Natural killer cell (primary cell): ENCODE data around the gene AGXT. TPM values are rescaled to one million over a fixed set of nuclear protein-coding genes. Genes with fewer than 3 reads are reported as not detected.

Source experiments
- ATAC-seq, 3 donors: fragments of 150-1000 bp in 2 of 3; fragments of 200-7000 bp in 1 of 3; cut with Tn5 transposase; 1 replicate in 1 of 3; 2 replicates in 2 of 3; pipeline ENCODE4 v1.10.0; 2021; ENCODE audit warnings: mild to moderate bottlenecking in 2 of 3, moderate library complexity in 2 of 3
- DNase-seq, 2 donors: peaks; one replicate each; pipeline versions ENCODE4 v3.0.0 to v3.0.0-alpha.2; 2013 to 2021; ENCODE audit warnings: mixed read lengths in 1 of 2
- H3K27ac ChIP-seq: one replicate; pipeline ENCODE4 v1.5.1; 2013; ENCODE audit warnings: mild to moderate bottlenecking, low read length
- H3K27me3 ChIP-seq: one replicate; pipeline ENCODE4 v1.6.1; 2013; ENCODE audit warnings: low read length; ENCODE audit not compliant: control insufficient read depth, insufficient read depth
- H3K36me3 ChIP-seq: one replicate; pipeline ENCODE4 v1.6.1; 2013; ENCODE audit warnings: low read length; ENCODE audit not compliant: control insufficient read depth, insufficient read depth
- H3K4me1 ChIP-seq: one replicate; pipeline ENCODE4 v1.6.1; 2013; ENCODE audit warnings: low read length; ENCODE audit not compliant: control insufficient read depth, insufficient read depth
- H3K4me3 ChIP-seq: one replicate; pipeline ENCODE4 v1.5.1; 2013; ENCODE audit warnings: low read length
- H3K9me3 ChIP-seq: one replicate; pipeline ENCODE4 v1.6.1; 2013; ENCODE audit warnings: low read length; ENCODE audit not compliant: control insufficient read depth, insufficient read depth
- H3K27ac Mint-ChIP-seq, 2 donors: one replicate each; pipeline ENCODE4 v1.8.0; 2022; ENCODE audit warnings: mild to moderate bottlenecking in 2 of 2, mixed read lengths in 2 of 2, moderate library complexity in 1 of 2
- H3K27me3 Mint-ChIP-seq, 2 donors: one replicate each; pipeline ENCODE4 v1.8.0; 2022; ENCODE audit warnings: low read depth in 2 of 2, mixed read lengths in 2 of 2
- H3K36me3 Mint-ChIP-seq: one replicate; pipeline ENCODE4 v1.8.0; 2022; ENCODE audit warnings: mixed read lengths
- H3K4me1 Mint-ChIP-seq, 2 donors: one replicate each; pipeline ENCODE4 v1.8.0; 2022; ENCODE audit warnings: mixed read lengths in 2 of 2
- H3K4me3 Mint-ChIP-seq: one replicate; pipeline ENCODE4 v1.8.0; 2022; ENCODE audit warnings: mild to moderate bottlenecking, moderate library complexity, mixed read lengths
- H3K9me3 Mint-ChIP-seq, 2 donors: one replicate each; pipeline ENCODE4 v1.8.0; 2022; ENCODE audit warnings: mixed read lengths in 2 of 2
- CTCF ChIP-seq: fragments of 200-600 bp; IDR thresholded peaks from one replicate; pipeline ENCODE4 v1.8.0; 2022; ENCODE audit warnings: antibody characterized with exemption
- WGBS: methylation state at CpG from one replicate; pipeline ENCODE4 v1.1.7; 2013; ENCODE audit warnings: missing lambda C conversion rate; ENCODE audit not compliant: insufficient coverage; 5-methylcytosine and 5-hydroxymethylcytosine counted together
- intact Hi-C: fragments of 100-400 bp; cut with micrococcal nuclease; formaldehyde crosslinking; loops from one replicate; pipeline ENCODE4 v1.14.2; 2022
- total RNA-seq, 4 donors: library from RNA; stranded (reverse); fragments of 120-200 nt in 1 of 4; gene quantifications; one replicate each; pipeline versions ENCODE4 v1.2.3 to v1.2.4, GENCODE V29; 2013 to 2022

The AGXT gene
- total RNA-seq, 3 donors from 2014 or later (not counting 1 experiment from before 2014, with no cell fraction given) = not detected

GRCh38 chr2:240872317-240873097 lies 3.9 kb downstream of the AGXT start:
- H3K27ac ChIP-seq = no peak overlapping the region
- no peak overlapping the region for H3K4me3 ChIP-seq
- no peaks in the 10 kb centered on the region for H3K27me3 Mint-ChIP-seq
- H3K4me3 Mint-ChIP-seq = no peak overlapping the region
- WGBS = 88% methylated on average over 17 of the region's 17 CpGs
- no peak for TF ChIP-seq CTCF
- no peak for DNase-seq
- H3K36me3 Mint-ChIP-seq = no peaks in the 10 kb centered on the region
- no peaks in the 10 kb centered on the region for H3K36me3 ChIP-seq
- no peaks in the 10 kb centered on the region for H3K9me3 Mint-ChIP-seq
- no peak for ATAC-seq
- no peaks in the 10 kb centered on the region for H3K4me1 Mint-ChIP-seq
- no peak overlapping the region for H3K27ac Mint-ChIP-seq
- no peaks in the 10 kb centered on the region for H3K4me1 ChIP-seq
- intact Hi-C loops = no loop called here
- no peaks in the 10 kb centered on the region for H3K27me3 ChIP-seq
- H3K9me3 ChIP-seq = no peaks in the 10 kb centered on the region

- Mint-ChIP-seq H3K4me3 (no peak overlapping the region), H3K9me3 (no peaks in the 10 kb centered on the region), H3K4me1 (no peaks in the 10 kb centered on the region), H3K27me3 (no peaks in the 10 kb centered on the region), H3K27ac (no peak overlapping the region), H3K36me3 (no peaks in the 10 kb centered on the region)
- DNase-seq (no peak), ATAC-seq (no peak)
- no peaks in the 10 kb centered on the region for H3K4me1 ChIP-seq
- WGBS = 89% methylated on average over 21 of the region's 21 CpGs
- no peak for TF ChIP-seq CTCF
- no peaks in the 10 kb centered on the region for H3K9me3 ChIP-seq
- no peaks in the 10 kb centered on the region for H3K27me3 ChIP-seq
- no peak overlapping the region for H3K27ac ChIP-seq
- H3K4me3 ChIP-seq = no peak overlapping the region
- intact Hi-C loops = no loop called here
- H3K36me3 ChIP-seq = no peaks in the 10 kb centered on the region
These were observed 4.6 kb downstream of the AGXT start for GRCh38 chr2:240873098-240873788.

- H3K36me3 ChIP-seq = no peaks in the 10 kb centered on the region
- Mint-ChIP-seq H3K36me3 (no peaks in the 10 kb centered on the region), H3K9me3 (no peaks in the 10 kb centered on the region), H3K4me1 (no peaks in the 10 kb centered on the region), H3K4me3 (no peak overlapping the region), H3K27me3 (no peaks in the 10 kb centered on the region), H3K27ac (no peak overlapping the region)
- no peaks in the 10 kb centered on the region for H3K9me3 ChIP-seq
- H3K4me1 ChIP-seq = no peaks in the 10 kb centered on the region
- DNase-seq = no peak
- WGBS = 83% methylated on average over 33 of the region's 33 CpGs
- no peak overlapping the region for H3K4me3 ChIP-seq
- no peak for ATAC-seq
- intact Hi-C loops = no loop called here
- H3K27ac ChIP-seq = no peak overlapping the region
- no peaks in the 10 kb centered on the region for H3K27me3 ChIP-seq
- no peak for TF ChIP-seq CTCF
These were observed 5.4 kb downstream of the AGXT start for GRCh38 chr2:240873805-240874714.
